ENCODE measurements around the gene TMEM150B. TPM values are rescaled to one million over a fixed set of nuclear protein-coding genes. Genes with fewer than 3 reads are reported as not detected.
A peak's percentile ranks its signal among the peaks of the same experiment; 100 is the strongest.

The TMEM150B gene
- total and polyA plus RNA-seq, 7 experiments from 2014 or later = 0.44 to 10.3 (median 0.71) TPM; not detected in 3

- ATAC-seq (no peak), DNase-seq (no peak)
- H3K27ac Mint-ChIP-seq = no peak overlapping the region
- CTCF ChIA-PET = no interaction called here
- peaks cover 5 to 44% (median 29%) of the 10 kb centered on the region in 5 donors for H3K36me3 Mint-ChIP-seq
- Histone ChIP-seq H3K4me1 (ENCODE audit: control insufficient read depth in 2 of 2, insufficient read depth in 2 of 2, low read length in 2 of 2) (no peaks in the 10 kb centered on the region), H3K9me3 (ENCODE audit: control insufficient read depth in 2 of 3, low read length in 3 of 3) (no peaks in the 10 kb centered on the region), H3K27me3 (ENCODE audit: control insufficient read depth in 2 of 2, insufficient read depth in 2 of 2, low read length in 2 of 2) (no peaks in the 10 kb centered on the region), H3K36me3 (ENCODE audit: control insufficient read depth in 2 of 3, insufficient read depth in 3 of 3, low read length in 3 of 3) (peaks cover 0 to 30% (median 0%) of the 10 kb centered on the region in 3 experiments), H3K4me3 (ENCODE audit: low read length) (no peak overlapping the region), H3K27ac (ENCODE audit: low read depth, low read length) (no peak overlapping the region)
- no peaks in the 10 kb centered on the region for H3K27me3 Mint-ChIP-seq
- POLR2A ChIA-PET = interaction anchor here (0.6 to 1.3 kb wide), 2 partner anchors 11 to 12 kb away, joined by 3 read pairs; partner anchors contain the start of gene HSPBP1
- H3K4me1 Mint-ChIP-seq = peaks cover 0 to 10% (median 7%) of the 10 kb centered on the region in 7 donors
- intact Hi-C loops (cut with micrococcal nuclease) = no loop called here
- H3K9me3 Mint-ChIP-seq = peaks cover 0 to 8% (median 0%) of the 10 kb centered on the region in 11 donors
- H3K4me3 Mint-ChIP-seq = no peak overlapping the region
Measured at GRCh38 chr19:55269299-55269698, 55.8 kb downstream of the TMEM150B start.

- Histone ChIP-seq H3K9me3 (ENCODE audit: control insufficient read depth in 2 of 3, low read length in 3 of 3) (no peaks in the 10 kb centered on the region), H3K4me1 (ENCODE audit: control insufficient read depth in 2 of 2, insufficient read depth in 2 of 2, low read length in 2 of 2) (no peaks in the 10 kb centered on the region), H3K27me3 (ENCODE audit: control insufficient read depth in 2 of 2, insufficient read depth in 2 of 2, low read length in 2 of 2) (no peaks in the 10 kb centered on the region), H3K36me3 (ENCODE audit: control insufficient read depth in 2 of 3, insufficient read depth in 3 of 3, low read length in 3 of 3) (peaks cover 0 to 10% (median 0%) of the 10 kb centered on the region in 3 experiments), H3K27ac (ENCODE audit: low read depth, low read length) (no peak overlapping the region), H3K4me3 (ENCODE audit: low read length) (no peak overlapping the region)
- CTCF ChIA-PET = no interaction called here
- no peaks in the 10 kb centered on the region for H3K27me3 Mint-ChIP-seq
- no peak overlapping the region for H3K4me3 Mint-ChIP-seq
- intact Hi-C loops (cut with micrococcal nuclease) = no loop called here
- H3K4me1 Mint-ChIP-seq = peaks cover 0 to 10% (median 7%) of the 10 kb centered on the region in 7 donors
- DNase-seq = no peak
- peaks cover 0 to 39% (median 17%) of the 10 kb centered on the region in 5 donors for H3K36me3 Mint-ChIP-seq
- peak overlapping the region in 1 of 9 donors; percentile 6 for H3K27ac Mint-ChIP-seq
- POLR2A ChIA-PET = interaction anchor here (0.7 to 0.8 kb wide), 2 partner anchors 12 to 13 kb away, joined by 3 read pairs; no protein-coding TSS in a partner anchor
- ATAC-seq = no peak
- peaks cover 0 to 8% (median 0%) of the 10 kb centered on the region in 11 donors for H3K9me3 Mint-ChIP-seq
Measured at GRCh38 chr19:55266840-55267239, 58.3 kb downstream of the TMEM150B start.

GRCh38 chr19:55266404-55266803, 58.7 kb downstream of the TMEM150B start:
- Mint-ChIP-seq H3K4me1 (peaks cover 0 to 10% (median 7%) of the 10 kb centered on the region in 7 donors), H3K27ac (peak overlapping the region in 2 of 9 donors; percentile 6 to 84), H3K9me3 (peaks cover 0 to 8% (median 0%) of the 10 kb centered on the region in 11 donors), H3K4me3 (no peak overlapping the region), H3K27me3 (no peaks in the 10 kb centered on the region), H3K36me3 (peaks cover 0 to 39% (median 17%) of the 10 kb centered on the region in 5 donors)
- Histone ChIP-seq H3K4me3 (ENCODE audit: low read length) (no peak overlapping the region), H3K27me3 (ENCODE audit: control insufficient read depth in 2 of 2, insufficient read depth in 2 of 2, low read length in 2 of 2) (no peaks in the 10 kb centered on the region), H3K9me3 (ENCODE audit: control insufficient read depth in 2 of 3, low read length in 3 of 3) (no peaks in the 10 kb centered on the region), H3K36me3 (ENCODE audit: control insufficient read depth in 2 of 3, insufficient read depth in 3 of 3, low read length in 3 of 3) (peaks cover 0 to 5% (median 0%) of the 10 kb centered on the region in 3 experiments), H3K27ac (ENCODE audit: low read depth, low read length) (no peak overlapping the region), H3K4me1 (ENCODE audit: control insufficient read depth in 2 of 2, insufficient read depth in 2 of 2, low read length in 2 of 2) (no peaks in the 10 kb centered on the region)
- intact Hi-C loops (cut with micrococcal nuclease) = no loop called here
- ATAC-seq (no peak), DNase-seq (no peak)
- CTCF ChIA-PET = no interaction called here
- POLR2A ChIA-PET = no interaction called here

- POLR2A ChIA-PET = interaction anchor here (0.8 kb wide), 1 partner anchor 188 kb away, joined by 5 read pairs; no protein-coding TSS in a partner anchor
- intact Hi-C loops (cut with micrococcal nuclease) = no loop called here
- CTCF ChIA-PET = no interaction called here
- Mint-ChIP-seq H3K9me3 (peaks cover 0 to 8% (median 0%) of the 10 kb centered on the region in 11 donors), H3K4me3 (no peak overlapping the region), H3K27ac (peak overlapping the region in 1 of 9 donors; percentile 84), H3K36me3 (peaks cover 0 to 38% (median 17%) of the 10 kb centered on the region in 5 donors), H3K27me3 (no peaks in the 10 kb centered on the region), H3K4me1 (peaks cover 0 to 10% (median 7%) of the 10 kb centered on the region in 7 donors)
- Histone ChIP-seq H3K4me1 (ENCODE audit: control insufficient read depth in 2 of 2, insufficient read depth in 2 of 2, low read length in 2 of 2) (no peaks in the 10 kb centered on the region), H3K4me3 (ENCODE audit: low read length) (no peak overlapping the region), H3K36me3 (ENCODE audit: control insufficient read depth in 2 of 3, insufficient read depth in 3 of 3, low read length in 3 of 3) (peaks cover 0 to 4% (median 0%) of the 10 kb centered on the region in 3 experiments), H3K9me3 (ENCODE audit: control insufficient read depth in 2 of 3, low read length in 3 of 3) (no peaks in the 10 kb centered on the region), H3K27me3 (ENCODE audit: control insufficient read depth in 2 of 2, insufficient read depth in 2 of 2, low read length in 2 of 2) (no peaks in the 10 kb centered on the region), H3K27ac (ENCODE audit: low read depth, low read length) (no peak overlapping the region)
- DNase-seq (no peak), ATAC-seq (no peak)
Measured at GRCh38 chr19:55265723-55266386, 59.3 kb downstream of the TMEM150B start.

GRCh38 chr19:55265173-55265572, 60.0 kb downstream of the TMEM150B start:
- intact Hi-C loops (cut with micrococcal nuclease) = no loop called here
- Histone ChIP-seq H3K9me3 (ENCODE audit: control insufficient read depth in 2 of 3, low read length in 3 of 3) (no peaks in the 10 kb centered on the region), H3K27me3 (ENCODE audit: control insufficient read depth in 2 of 2, insufficient read depth in 2 of 2, low read length in 2 of 2) (no peaks in the 10 kb centered on the region), H3K27ac (ENCODE audit: low read depth, low read length) (no peak overlapping the region), H3K4me3 (ENCODE audit: low read length) (no peak overlapping the region), H3K36me3 (ENCODE audit: control insufficient read depth in 2 of 3, insufficient read depth in 3 of 3, low read length in 3 of 3) (peaks cover 0 to 4% (median 0%) of the 10 kb centered on the region in 3 experiments), H3K4me1 (ENCODE audit: control insufficient read depth in 2 of 2, insufficient read depth in 2 of 2, low read length in 2 of 2) (peaks cover 0 to 5% of the 10 kb centered on the region in 2 donors)
- Mint-ChIP-seq H3K9me3 (peaks cover 0 to 8% (median 0%) of the 10 kb centered on the region in 11 donors), H3K27ac (peak overlapping the region in 1 of 9 donors; percentile 14), H3K27me3 (no peaks in the 10 kb centered on the region), H3K4me1 (peaks cover 3 to 11% (median 10%) of the 10 kb centered on the region in 7 donors), H3K36me3 (peaks cover 0 to 34% (median 20%) of the 10 kb centered on the region in 5 donors), H3K4me3 (no peak overlapping the region)
- DNase-seq = no peak
- no peak for ATAC-seq
- ChIA-PET POLR2A (interaction anchor here (0.8 kb wide), 1 partner anchor 189 kb away, joined by 5 read pairs; no protein-coding TSS in a partner anchor), CTCF (no interaction called here)

- Mint-ChIP-seq H3K27ac (no peak overlapping the region), H3K4me3 (no peak overlapping the region), H3K27me3 (no peaks in the 10 kb centered on the region), H3K4me1 (peaks cover 5 to 14% (median 12%) of the 10 kb centered on the region in 7 donors), H3K36me3 (peaks cover 0 to 30% (median 16%) of the 10 kb centered on the region in 5 donors), H3K9me3 (peaks cover 0 to 8% (median 0%) of the 10 kb centered on the region in 11 donors)
- POLR2A ChIA-PET = interaction anchor here (1.0 kb wide), 1 partner anchor 9 kb away, joined by 3 read pairs; no protein-coding TSS in a partner anchor
- CTCF ChIA-PET = interaction anchor here (0.7 kb wide), 1 partner anchor 15 kb away, joined by 4 read pairs; no protein-coding TSS in a partner anchor
- H3K4me1 ChIP-seq (ENCODE audit: control insufficient read depth in 2 of 2, insufficient read depth in 2 of 2, low read length in 2 of 2) = peaks cover 5 to 11% of the 10 kb centered on the region in 2 donors
- H3K4me3 ChIP-seq (ENCODE audit: low read length) = no peak overlapping the region
- intact Hi-C loops (cut with micrococcal nuclease) = no loop called here
- H3K27ac ChIP-seq (ENCODE audit: low read depth, low read length) = no peak overlapping the region
- ATAC-seq (no peak), DNase-seq (no peak)
- no peaks in the 10 kb centered on the region for H3K9me3 ChIP-seq (ENCODE audit: control insufficient read depth in 2 of 3, low read length in 3 of 3)
- H3K27me3 ChIP-seq (ENCODE audit: control insufficient read depth in 2 of 2, insufficient read depth in 2 of 2, low read length in 2 of 2) = no peaks in the 10 kb centered on the region
- peaks cover 0 to 4% (median 0%) of the 10 kb centered on the region in 3 experiments for H3K36me3 ChIP-seq (ENCODE audit: control insufficient read depth in 2 of 3, insufficient read depth in 3 of 3, low read length in 3 of 3)
Measured at GRCh38 chr19:55264531-55264930, 60.6 kb downstream of the TMEM150B start.

Data from naive thymus-derived CD4-positive, alpha-beta T cell (primary cell).